Thyroid gland (tissue), 4 donors: ENCODE data around the gene TMCC3.

Source experiments
- CTCF ChIP-seq, 6 experiments: fragments of 200-600 bp in 3 of 6; fragments of 450-650 bp in 3 of 6; sonication (generic) in 3 of 6; IDR thresholded peaks; one replicate each; pipeline ENCODE4 v1.5.1; 2016 to 2019; ENCODE audit warnings: antibody characterized with exemption in 6 of 6, mild to moderate bottlenecking in 2 of 6, inconsistent platforms in 1 of 6, moderate library complexity in 1 of 6
- POLR2A ChIP-seq, 2 donors: fragments of 450-650 bp; IDR thresholded peaks; one replicate each; pipeline ENCODE4 v1.6.1; 2017; ENCODE audit warnings: antibody characterized with exemption in 2 of 2, mild to moderate bottlenecking in 2 of 2, moderate library complexity in 1 of 2

- TF ChIP-seq POLR2A (IDR thresholded peaks at IDR 0.05) (no peak), CTCF (IDR thresholded peaks at IDR 0.05) (no peak)
These were observed 13.3 kb upstream of the TMCC3 start for GRCh38 chr12:94663702-94664101.
